Measurements from ENCODE around the gene PLK2. TPM values are rescaled to one million over a fixed set of nuclear protein-coding genes. Genes with fewer than 3 reads are reported as not detected.

PLK2 gene
- total RNA-seq, 2 donors from 2014 or later = 9.7 to 16.4 TPM

- Mint-ChIP-seq H3K4me3 (no peak overlapping the region), H3K36me3 (ENCODE audit: low read depth) (peaks cover 27% of the 10 kb centered on the region), H3K4me1 (peaks cover 2% of the 10 kb centered on the region), H3K27me3 (ENCODE audit: insufficient read depth) (no peaks in the 10 kb centered on the region), H3K27ac (no peak overlapping the region), H3K9me3 (no peaks in the 10 kb centered on the region)
- 96% methylated on average over 8 of the region's 8 CpGs for WGBS, 2 experiments (ENCODE audit: insufficient coverage in 1 of 2, insufficient read length in 1 of 2)
- TF ChIP-seq, protein P1, sequence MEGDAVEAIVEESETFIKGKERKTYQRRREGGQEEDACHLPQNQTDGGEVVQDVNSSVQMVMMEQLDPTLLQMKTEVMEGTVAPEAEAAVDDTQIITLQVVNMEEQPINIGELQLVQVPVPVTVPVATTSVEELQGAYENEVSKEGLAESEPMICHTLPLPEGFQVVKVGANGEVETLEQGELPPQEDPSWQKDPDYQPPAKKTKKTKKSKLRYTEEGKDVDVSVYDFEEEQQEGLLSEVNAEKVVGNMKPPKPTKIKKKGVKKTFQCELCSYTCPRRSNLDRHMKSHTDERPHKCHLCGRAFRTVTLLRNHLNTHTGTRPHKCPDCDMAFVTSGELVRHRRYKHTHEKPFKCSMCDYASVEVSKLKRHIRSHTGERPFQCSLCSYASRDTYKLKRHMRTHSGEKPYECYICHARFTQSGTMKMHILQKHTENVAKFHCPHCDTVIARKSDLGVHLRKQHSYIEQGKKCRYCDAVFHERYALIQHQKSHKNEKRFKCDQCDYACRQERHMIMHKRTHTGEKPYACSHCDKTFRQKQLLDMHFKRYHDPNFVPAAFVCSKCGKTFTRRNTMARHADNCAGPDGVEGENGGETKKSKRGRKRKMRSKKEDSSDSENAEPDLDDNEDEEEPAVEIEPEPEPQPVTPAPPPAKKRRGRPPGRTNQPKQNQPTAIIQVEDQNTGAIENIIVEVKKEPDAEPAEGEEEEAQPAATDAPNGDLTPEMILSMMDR (conservative IDR thresholded peaks at IDR 0.05) = no peak
- Histone ChIP-seq H3K4me3 (ENCODE audit: low read length) (no peak overlapping the region), H3K4me1 (ENCODE audit: control insufficient read depth, insufficient read depth, low read length) (no peaks in the 10 kb centered on the region), H3K27me3 (ENCODE audit: control insufficient read depth, insufficient read depth, low read length, poor library complexity, severe bottlenecking) (no peaks in the 10 kb centered on the region), H3K27ac (ENCODE audit: low read depth, low read length) (no peak overlapping the region), H3K9me3 (ENCODE audit: control insufficient read depth, low read length) (no peaks in the 10 kb centered on the region), H3K36me3 (ENCODE audit: control insufficient read depth, insufficient read depth, low read length) (peaks cover 40% of the 10 kb centered on the region), H3K9ac (ENCODE audit: extremely low read depth, low read length, poor library complexity, severe bottlenecking) (no peak overlapping the region)
- DNase-seq = no peak
Measured at GRCh38 chr5:58451732-58452565, 7.9 kb downstream of the PLK2 start.

DNA sequence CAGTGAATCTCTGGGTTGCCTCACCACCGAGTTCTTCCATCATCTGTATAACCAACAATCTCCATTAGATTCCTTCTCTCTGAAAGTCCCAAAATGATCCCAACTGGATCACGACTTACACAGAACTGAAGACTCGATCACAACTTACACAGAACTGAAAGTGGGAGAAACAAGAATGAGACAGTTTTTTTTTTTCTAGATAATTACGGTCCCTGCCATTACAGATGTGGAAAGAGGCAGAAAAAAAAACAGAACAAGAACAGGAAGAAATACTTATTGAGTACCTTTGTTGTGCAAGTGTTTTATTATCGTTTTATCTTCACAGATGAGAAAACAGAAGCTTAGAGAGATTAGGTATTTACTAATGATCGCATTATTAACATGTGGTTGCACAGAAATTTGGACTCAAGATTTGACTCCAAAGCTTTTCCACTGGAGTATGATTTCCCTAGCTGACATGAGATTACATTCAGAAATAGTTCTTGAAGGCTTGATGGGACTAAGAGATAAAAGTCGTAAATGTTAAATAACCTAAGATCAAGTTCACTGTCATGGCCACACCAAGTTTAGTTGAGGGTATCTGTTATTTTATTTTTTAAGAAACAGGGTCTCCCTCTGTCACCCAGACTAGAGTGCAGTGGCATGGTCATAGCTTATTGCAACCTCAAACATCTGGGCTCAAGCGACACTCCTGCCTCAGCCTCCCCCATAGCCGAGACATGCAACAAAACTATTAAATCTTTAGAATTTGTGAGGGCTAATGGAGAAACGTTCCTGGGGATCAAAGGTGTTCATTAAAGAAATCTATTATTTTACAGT lies 8.9 kb downstream of the PLK2 start:
- H3K27ac Mint-ChIP-seq = no peak overlapping the region
- Histone ChIP-seq H3K36me3 (ENCODE audit: control insufficient read depth, insufficient read depth, low read length) (peaks cover 31% of the 10 kb centered on the region), H3K9me3 (ENCODE audit: control insufficient read depth, low read length) (no peaks in the 10 kb centered on the region), H3K27ac (ENCODE audit: low read depth, low read length) (no peak overlapping the region), H3K9ac (ENCODE audit: extremely low read depth, low read length, poor library complexity, severe bottlenecking) (no peak overlapping the region), H3K4me3 (ENCODE audit: low read length) (no peak overlapping the region), H3K4me1 (ENCODE audit: control insufficient read depth, insufficient read depth, low read length) (no peaks in the 10 kb centered on the region), H3K27me3 (ENCODE audit: control insufficient read depth, insufficient read depth, low read length, poor library complexity, severe bottlenecking) (no peaks in the 10 kb centered on the region)
- DNase-seq = no peak
- WGBS, 2 experiments (ENCODE audit: insufficient coverage in 1 of 2, insufficient read length in 1 of 2) = 92 to 97% methylated on average over 9 to 10 of the region's 10 CpGs
- peaks cover 7% of the 10 kb centered on the region for H3K9me3 Mint-ChIP-seq
- H3K27me3 Mint-ChIP-seq (ENCODE audit: insufficient read depth) = no peaks in the 10 kb centered on the region
- H3K4me3 Mint-ChIP-seq = no peak overlapping the region
- H3K36me3 Mint-ChIP-seq (ENCODE audit: low read depth) = peaks cover 21% of the 10 kb centered on the region
- peaks cover 2% of the 10 kb centered on the region for H3K4me1 Mint-ChIP-seq
- TF ChIP-seq, protein P1 (conservative IDR thresholded peaks at IDR 0.05) = no peak

DNA sequence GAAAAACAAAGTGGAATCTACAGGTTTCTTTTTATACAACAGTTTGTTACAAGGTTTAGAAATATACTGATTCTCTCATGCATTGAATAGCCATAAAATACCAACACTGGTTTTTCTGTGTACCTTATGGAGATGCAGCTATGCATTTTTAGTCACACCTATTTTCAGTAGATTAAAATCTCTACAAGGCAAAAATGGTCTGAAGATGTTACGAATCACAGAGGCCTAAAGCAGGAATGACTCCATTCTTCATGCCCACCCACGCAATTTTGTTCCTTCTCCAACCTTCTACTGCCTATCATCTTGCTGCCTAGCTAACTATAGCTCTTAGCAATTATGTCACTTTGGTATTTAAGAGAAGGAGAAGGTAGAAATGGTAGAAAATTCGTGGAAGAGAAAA lies 9.9 kb downstream of the PLK2 start:
- Histone ChIP-seq H3K27ac (ENCODE audit: low read depth, low read length) (no peak overlapping the region), H3K4me1 (ENCODE audit: control insufficient read depth, insufficient read depth, low read length) (no peaks in the 10 kb centered on the region), H3K27me3 (ENCODE audit: control insufficient read depth, insufficient read depth, low read length, poor library complexity, severe bottlenecking) (no peaks in the 10 kb centered on the region), H3K9me3 (ENCODE audit: control insufficient read depth, low read length) (no peaks in the 10 kb centered on the region), H3K9ac (ENCODE audit: extremely low read depth, low read length, poor library complexity, severe bottlenecking) (no peak overlapping the region), H3K4me3 (ENCODE audit: low read length) (no peak overlapping the region), H3K36me3 (ENCODE audit: control insufficient read depth, insufficient read depth, low read length) (peaks cover 21% of the 10 kb centered on the region)
- H3K36me3 Mint-ChIP-seq (ENCODE audit: low read depth) = peaks cover 16% of the 10 kb centered on the region
- TF ChIP-seq, protein P1 (conservative IDR thresholded peaks at IDR 0.05) = no peak
- H3K4me1 Mint-ChIP-seq = no peaks in the 10 kb centered on the region
- no peak overlapping the region for H3K4me3 Mint-ChIP-seq
- 92 to 95% methylated on average over 2 to 3 of the region's 3 CpGs for WGBS, 2 experiments (ENCODE audit: insufficient coverage in 1 of 2, insufficient read length in 1 of 2)
- no peaks in the 10 kb centered on the region for H3K27me3 Mint-ChIP-seq (ENCODE audit: insufficient read depth)
- H3K27ac Mint-ChIP-seq = no peak overlapping the region
- DNase-seq = no peak
- H3K9me3 Mint-ChIP-seq = peaks cover 10% of the 10 kb centered on the region
